ENCODE data around the gene TRABD2A. TPM values are rescaled to one million over a fixed set of nuclear protein-coding genes. Genes with fewer than 3 reads are reported as not detected.
"Not testable (repeated sequence)": the region's sequence is repeated elsewhere in the genome, so short reads cannot be mapped to it uniquely, and the experiment has no call there.

Gene TRABD2A, protein sequence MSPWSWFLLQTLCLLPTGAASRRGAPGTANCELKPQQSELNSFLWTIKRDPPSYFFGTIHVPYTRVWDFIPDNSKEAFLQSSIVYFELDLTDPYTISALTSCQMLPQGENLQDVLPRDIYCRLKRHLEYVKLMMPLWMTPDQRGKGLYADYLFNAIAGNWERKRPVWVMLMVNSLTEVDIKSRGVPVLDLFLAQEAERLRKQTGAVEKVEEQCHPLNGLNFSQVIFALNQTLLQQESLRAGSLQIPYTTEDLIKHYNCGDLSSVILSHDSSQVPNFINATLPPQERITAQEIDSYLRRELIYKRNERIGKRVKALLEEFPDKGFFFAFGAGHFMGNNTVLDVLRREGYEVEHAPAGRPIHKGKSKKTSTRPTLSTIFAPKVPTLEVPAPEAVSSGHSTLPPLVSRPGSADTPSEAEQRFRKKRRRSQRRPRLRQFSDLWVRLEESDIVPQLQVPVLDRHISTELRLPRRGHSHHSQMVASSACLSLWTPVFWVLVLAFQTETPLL
- 0.89 TPM for polyA plus RNA-seq (2013, experiment 1 of 2; ENCODE audit: insufficient read length)
- polyA plus RNA-seq (2013, experiment 2 of 2; ENCODE audit: insufficient read length): 0.60 TPM

DNA sequence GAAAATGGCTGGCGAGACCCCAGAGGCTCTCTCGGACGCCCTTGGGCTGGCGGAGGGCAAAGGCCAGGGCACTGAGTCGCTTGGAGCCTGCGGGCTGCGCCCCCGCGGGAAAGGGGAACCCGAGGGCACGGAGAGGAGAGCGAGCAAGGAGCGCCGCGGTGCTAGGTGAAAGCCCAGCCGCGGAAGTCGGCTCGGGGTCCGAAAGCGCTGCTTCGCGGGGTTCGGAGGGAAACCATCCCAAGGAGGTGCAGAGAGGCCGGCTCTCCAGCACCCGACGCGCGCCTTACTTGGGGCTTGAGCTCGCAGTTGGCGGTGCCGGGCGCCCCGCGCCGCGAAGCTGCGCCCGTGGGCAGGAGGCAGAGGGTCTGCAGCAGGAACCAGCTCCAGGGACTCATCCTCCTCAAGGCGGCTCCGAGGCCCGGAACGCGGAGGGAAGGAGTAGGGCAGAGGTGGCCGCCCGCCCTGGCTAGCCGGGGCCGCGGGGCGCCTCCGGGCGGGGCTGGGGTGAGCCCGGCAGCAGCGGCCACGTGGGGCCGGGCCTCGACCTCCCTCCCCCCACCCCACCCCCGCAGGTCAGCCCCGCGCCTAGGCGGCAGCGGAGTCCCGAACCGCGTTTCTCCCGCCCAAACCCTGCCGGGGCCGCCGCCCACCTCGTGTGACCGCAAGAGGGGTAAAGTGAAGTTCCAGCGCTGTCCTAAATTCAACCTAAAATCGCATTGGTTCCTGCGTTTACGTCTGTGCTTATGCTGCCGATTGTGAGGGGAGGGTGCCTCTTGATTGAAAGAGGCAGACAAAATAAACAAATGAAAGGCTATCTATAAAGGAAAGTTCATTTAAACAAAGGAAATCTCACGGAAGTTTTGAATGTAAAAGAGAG is at the start of gene TRABD2A:
TRABD2A (minus strand) TSS at position 440 of the 877 bp plus-strand sequence; CDS start at position 395, 45 bp downstream.
- no peak for DNase-seq

DNA sequence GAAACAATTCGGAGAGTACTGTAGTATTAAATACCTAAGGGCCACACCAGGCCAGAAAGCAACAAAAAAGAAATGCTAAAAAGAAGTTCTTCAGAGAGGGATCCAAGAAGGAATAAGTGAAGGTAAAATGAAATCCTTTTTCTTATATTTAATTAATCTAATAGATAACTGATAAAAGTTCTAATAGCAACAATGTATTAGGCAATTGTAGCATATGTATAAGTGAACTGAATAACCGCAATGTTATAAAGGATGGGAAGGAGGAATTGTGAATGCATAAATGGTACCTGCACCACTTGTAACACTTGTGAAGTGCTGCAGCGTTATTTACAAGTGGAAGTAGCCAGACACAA is 46.4 kb upstream of the TRABD2A start:
- no peak for DNase-seq

DNA sequence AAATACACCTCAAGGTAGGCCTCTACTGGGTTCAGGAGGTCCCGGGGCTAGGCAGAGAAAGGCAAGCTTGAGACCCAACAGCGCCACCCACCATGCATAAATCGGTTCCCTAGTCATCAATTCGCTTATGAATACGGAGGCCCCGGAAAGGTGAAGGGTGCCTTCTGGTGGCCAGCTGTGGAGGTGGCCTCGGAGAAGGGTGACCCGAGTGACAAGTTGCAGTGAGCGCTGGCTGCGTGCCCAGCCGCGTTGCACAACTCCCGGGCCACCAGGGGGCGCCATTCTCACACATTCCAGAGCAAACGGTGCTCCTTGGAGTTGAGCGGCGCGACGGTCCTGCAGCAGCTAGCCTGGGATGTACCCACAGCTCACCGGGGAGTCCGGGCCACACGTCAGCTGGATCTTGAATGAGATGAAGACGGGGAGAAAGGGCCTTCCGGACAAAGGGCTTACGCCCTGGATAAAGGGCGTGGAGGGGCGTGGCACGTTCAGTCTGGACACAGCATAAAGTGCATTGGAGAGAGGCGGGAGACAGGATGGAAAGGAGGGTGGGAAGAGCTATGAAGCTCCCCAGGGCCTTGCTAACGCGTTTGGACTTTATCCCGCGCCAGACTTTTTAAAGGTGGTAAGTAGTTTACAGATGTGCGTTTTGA is 45.0 kb upstream of the TRABD2A start:
- peak; percentile 94 for DNase-seq

DNA sequence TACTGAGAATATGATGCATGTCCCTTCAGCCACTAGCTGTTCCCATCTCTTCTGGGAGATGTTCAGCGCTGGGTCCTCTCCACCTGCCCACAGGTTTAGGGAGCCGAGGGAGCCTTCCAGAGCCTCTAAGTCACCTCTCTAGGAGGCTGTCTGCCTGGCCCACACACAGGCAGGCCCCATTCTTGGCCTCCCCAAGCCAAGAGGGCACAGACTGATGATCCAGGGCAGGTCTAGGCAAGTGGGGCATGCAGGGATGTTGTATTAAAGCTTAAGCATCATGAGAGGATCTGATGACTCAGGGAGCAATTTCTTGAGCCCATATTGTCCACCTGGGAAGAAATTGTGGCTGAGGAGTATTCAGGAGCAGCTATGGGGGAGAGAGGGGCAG is 44.4 kb upstream of the TRABD2A start:
- no peak for DNase-seq

DNA sequence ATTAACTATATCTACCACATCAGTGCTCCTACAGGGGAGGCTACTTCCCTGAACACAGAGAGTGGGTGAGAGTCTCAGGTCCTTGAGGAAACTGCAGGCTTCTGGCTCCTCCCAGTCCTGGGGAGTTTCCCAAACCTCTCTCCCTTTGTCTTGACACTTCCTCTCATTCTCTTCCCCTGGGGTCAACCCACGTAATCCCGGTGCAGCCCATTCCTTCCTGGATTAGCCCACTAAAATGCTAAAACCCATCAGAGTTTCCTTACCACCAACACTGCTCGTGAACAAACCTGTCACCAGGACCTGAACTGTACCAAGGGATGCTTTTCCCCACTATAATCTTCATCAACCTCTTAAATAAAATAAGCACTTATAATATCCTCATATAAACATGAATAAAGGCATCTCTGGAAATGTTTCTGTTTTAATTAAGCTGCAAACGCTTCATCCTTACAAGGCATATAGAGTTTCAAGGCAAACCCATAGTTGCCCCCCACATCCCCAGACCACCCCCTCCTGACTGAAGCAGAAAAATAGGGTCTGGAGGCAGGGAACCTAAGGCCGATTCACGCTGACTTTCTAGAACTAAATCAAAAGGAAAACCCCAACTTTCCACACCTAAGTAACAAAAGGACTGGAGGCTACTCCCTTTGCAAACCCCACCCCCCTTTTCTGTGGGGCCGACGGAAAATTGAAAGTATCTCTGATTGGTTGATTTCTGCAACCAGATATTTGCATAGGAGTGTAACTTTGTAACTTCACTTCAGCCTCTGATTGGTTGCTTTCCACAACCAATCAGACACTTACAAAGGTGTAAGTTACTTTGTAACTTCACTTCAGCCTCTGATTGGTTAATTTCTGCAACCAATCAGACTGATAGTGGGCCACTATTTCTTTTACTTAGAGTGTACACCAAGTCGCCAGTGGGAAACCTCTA is 43.6 kb upstream of the TRABD2A start:
- peak; percentile 65 for DNase-seq

DNA sequence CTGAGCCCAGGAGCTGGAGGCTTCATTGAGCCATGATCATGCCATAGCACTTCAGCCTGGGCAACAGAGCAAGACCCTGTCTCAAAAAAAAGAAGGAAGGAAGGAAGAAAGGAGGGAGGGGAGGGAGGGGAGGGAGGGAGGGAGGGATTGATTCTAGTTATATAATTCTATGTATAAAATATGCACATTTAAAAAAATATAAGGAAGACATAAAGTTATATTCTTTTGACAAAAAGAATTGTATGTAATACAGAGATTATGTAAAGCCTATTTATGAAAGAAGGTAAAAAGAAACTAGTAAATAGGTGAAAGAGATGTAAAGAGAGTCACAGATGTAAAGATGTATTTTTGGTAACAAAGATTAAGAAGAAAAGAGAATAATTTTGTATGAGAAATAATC is 42.1 kb upstream of the TRABD2A start:
- DNase-seq: no peak

DNA sequence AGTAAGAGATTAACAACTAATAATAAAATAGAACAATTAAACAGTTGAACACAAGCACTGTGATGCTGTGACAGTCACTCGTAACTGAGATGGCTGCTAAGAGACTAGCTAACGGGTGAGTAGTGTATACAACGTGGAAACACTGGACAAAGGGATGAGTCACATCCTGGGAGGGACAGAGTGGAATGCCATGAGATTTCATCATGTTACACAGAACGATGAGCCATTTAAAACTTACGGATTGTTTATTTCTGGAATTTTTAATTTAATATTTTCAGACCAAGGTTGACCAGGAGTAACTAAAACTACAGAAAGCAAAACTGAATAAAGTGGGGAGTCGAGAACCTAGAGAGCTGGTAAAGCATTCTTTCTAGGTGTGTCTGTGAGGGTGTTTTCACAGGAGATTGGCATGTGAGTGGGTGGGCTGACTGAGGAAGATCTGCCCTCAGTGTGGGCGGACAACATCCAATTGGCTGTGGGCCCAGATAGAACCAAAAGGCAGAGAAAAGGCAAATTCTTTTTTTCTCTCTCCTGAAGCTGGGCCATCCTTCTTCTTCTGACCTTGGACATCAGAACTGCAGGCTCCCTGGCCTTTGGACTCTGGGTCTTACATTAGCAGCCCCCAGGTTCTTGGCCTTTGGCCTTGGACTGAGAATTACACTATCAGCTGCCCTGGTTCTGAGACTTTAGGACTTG is 39.1 kb upstream of the TRABD2A start:
- peak; percentile 98 for DNase-seq

DNA sequence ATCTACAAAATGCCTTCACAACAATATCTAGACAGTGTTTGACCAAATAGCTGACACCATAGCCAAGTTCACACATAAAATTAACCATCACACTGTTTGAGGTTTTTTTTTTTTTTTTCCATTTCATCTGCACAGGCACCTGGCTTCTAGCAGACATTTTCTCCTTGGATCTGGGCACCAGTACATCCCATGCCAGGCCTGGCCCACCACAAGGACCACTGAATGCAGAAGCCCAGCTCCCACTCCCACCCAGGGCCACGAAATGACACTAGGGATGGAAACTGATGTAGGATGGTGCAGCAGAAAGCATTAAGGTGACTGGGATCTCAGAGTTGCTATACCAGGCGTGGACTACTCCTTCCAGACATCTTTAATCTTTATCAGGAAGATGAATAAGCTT is 37.5 kb upstream of the TRABD2A start:
- DNase-seq: no peak

DNA sequence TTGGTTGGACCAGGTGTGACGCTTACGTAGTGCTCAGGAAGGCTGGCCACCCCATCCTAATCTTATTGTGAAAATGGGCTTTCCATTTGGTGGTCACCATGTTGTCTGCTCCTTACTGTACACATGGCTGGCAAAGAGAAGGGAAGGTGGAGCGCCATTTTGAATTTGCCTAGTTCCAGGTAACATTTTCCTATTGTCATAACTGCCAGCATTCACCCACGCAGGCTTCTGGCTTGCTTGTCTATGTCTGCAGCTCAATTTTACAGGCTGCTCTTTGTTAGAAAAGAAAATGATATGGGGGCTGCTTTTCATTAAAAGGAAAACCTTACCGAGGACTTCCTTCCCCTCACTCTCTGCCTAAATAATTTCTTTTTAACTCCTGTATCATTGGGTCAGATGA is 36.9 kb upstream of the TRABD2A start:
- DNase-seq: not testable (repeated sequence)

DNA sequence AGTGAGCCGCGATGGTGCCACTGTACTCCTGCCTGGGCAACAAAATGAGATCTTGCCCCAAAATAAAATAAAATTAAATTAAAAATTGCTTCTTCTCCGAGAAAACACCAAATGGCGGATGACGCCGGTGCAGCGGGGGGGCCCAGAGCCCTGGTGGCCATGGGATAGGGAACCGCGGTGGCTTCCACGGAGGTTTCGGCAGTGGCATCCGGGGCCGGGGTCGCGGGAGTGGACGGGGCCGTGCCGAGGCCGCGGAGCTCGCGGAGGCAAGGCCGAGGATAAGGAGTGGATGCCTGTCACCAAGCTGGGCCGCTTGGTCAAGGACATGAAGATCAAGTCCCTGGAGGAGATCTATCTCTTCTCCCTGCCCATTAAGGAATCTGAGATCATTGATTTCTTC is 34.8 kb upstream of the TRABD2A start:
- DNase-seq: not testable (repeated sequence)

DNA sequence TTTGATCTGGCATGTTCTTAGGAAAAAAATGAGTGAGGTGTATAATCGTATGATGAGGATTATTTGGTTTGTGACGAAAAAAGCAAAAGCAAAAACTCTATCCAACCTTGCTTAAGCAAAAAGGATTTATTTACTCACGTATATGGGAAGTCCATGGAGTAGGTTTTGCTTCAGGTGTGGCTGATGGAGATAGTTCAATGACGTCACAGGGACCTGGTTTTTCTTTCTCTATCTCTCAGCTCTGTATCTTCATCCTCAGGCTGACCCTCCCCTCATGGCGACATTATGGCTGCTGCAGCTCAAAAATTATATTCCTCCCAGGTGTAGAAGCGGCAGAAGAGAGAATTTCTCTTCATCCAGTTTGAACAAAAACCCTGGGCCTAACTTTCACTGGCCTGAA is 33.5 kb upstream of the TRABD2A start:
- no peak for DNase-seq

DNA sequence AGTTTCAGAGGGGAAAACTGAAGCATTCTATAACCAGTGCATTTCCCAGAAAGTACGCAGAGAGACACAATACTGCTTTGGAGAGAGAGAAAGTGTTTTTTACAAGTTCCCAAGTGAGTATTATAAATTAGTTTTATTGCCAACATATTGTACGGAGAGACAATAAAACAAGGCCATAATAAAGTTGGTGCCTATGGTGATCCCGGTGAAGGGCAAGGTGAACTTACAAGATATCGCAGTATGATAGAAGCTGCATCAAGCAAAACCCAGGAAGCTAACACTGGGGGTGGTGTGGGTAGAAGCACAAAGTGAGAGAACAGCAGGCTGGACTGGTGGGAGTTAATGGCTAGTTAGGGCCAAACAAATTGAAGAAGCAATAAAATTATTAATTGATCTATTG is 32.1 kb upstream of the TRABD2A start:
- no peak for DNase-seq

DNA sequence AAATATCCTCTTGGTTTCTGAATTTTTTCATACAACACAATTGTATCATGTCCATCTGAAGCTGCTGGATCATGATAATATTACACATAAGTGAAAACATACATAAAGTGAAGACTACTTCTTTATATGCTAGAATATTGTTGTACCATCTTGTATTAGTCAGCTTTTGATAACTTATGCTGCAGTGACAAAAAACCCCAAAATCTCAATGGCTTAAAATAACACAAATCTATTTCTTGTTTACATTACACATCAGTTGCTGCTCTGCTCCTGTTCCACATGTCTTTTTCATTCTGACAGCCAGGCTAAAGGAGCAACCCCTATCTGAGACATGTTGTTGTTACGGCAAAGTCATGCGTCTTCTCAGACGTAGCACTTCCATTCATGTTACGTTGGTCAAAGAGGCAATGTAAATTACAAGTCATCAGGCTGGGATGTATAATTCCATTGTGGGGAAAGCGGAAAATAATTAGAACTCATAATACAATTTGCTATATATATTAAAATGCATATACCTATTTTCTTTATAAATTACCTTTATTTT is 30.3 kb upstream of the TRABD2A start:
- no peak for DNase-seq

DNA sequence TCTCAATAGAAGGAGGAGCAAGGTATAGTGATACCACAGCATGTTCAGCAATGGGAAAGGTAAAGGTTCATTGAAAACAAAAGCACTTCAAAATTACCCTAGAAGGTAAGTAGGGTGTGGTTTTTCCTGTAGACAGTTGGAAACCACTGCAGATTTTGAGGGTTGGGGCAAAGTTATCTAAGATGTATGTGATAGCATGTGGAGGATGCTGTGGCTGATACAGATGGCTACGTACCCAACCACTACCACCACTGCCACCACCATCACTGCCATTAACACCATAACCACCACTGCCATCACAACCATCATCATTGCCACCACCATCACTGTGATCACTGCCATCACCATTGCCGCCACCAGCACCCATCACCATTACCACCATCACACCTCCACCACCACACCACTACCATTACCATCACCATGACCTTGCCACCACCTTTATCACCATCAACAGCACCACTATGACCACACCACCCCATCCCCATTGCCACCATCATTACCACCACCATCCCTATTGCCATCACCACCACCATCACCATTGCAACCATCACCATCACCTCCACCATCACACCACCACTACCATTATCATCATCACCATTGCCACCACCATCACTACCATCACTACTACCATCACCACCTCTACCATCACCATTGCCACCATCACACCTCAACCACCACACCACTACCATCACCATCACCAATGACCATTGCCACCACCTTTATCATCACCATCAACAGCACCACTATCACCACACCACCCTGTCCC is 28.2 kb upstream of the TRABD2A start:
- no peak for DNase-seq

DNA sequence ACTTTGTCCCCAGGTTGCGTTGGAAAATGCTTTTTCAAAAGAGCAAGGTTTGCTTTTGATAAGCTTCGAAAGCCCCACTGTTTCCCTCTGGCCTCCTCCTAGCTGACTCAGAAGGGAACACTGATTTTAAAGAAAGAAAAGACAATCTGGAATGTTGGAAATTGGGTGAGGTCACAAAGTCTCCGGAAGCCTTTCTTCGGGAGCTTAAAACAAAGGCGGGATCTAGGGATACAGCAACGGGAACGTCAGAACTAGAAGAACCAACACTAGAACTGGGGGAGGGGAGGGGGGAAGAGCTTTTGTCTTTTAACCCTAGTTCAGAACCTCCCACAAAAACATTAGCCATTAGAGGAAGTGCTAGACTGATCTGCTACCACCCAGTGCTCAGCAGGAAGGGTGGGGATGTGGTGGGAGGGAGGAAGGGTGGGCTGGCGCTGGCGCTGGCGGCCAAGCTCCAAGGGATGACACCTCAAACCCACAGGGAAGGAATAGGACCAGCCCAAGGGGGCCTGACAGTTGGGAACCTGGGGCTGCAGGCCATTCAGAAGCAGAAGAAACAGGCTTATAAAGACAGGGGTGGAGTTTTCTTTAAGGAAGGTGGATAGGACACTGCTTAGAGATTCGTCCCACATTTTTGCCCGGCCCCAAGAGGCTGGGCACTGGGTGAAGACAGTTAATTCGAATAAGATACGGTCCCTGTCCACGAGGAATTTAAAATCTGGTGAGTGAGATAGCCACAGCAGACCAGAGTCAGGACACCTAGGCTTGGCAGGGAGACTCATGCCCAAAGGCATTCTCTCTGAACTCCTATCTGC is 26.2 kb upstream of the TRABD2A start:
- DNase-seq: peak; percentile 93

DNA sequence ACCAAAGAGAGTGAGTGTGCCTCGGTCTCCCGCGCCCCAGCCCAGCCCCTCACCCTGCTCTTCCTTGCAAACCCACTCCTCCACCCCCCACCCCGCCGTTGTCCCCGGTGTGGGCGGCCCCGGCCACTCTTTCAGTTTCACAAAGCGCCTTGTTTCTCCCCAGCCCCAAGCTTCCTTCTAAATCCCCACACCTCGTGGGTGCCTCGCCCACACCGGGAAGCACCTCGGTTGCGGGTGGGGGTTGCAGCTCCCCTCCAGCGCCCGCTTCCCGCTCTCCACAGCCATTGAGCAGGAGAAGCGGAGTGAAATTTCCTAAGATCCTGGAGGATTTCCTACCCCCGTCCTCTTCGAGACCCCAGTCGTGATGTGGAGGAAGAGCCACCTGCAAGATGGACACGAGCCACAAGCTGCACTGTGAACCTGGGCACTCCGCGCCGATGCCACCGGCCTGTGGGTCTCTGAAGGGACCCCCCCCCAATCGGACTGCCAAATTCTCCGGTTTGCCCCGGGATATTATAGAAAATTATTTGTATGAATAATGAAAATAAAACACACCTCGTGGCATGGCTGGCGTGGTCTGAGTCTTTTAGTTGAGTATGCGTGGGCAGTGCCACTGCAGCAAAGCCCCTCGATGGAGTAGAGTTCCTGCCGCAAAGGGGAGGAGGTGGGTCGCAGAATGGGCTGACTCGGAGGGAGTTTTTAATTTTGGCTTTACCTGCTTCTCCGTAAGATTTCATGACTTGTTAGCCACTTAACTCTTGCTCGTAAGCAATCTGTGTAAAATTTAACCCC is 25.4 kb upstream of the TRABD2A start:
- no peak for DNase-seq

DNA sequence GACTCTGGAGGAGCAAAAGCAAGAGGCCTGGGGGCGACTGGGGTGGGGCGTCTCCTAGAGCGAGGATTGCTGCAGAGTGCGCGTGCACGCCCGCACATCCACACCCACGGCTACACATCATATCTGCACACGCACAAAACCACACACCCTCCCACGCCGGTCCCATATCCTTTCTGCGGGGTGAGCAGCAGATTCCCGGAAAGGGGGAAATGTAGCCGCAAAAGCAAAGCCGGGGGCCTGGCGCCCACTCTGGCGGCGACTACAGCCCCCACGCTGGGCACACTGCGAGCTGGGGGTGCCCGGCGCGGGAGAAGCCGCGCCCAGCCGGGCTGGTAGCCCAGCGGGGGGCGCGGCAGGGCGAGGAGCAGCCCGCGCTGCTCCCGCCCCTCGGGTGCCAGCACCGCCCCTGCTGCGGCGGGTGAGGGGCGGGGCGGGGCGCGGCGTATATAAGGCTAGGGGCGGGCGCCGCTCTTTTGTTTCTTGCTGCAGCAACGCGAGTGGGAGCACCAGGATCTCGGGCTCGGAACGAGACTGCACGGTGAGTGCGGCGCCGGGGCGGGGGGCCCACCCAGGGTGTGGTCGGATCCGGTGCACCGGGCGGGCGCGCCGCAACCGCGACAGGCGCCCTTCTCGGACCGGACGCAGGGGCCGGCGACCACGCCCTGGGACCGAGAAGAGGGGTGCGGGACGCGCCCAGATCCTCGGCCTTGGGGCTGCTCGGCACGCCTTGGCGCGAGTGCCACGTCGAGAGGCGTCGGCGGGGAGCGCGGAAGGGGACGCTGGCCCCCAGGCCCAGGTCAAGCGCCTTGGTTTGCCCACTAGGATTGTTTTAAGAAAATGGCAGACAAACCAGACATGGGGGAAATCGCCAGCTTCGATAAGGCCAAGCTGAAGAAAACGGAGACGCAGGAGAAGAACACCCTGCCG is 24.6 kb upstream of the TRABD2A start, which contains the start of gene TMSB10:
TMSB10 (plus strand) TSS at position 476 of the 927 bp plus-strand sequence.
- peak; percentile 92 for DNase-seq

Data from fibroblast of skin of scalp (primary cell).